GM12864 (cell line): ENCODE results near the gene CIDEA.

Experiments used
- DNase-seq: peaks from one replicate; pipeline ENCODE4 v3.0.0-alpha.2; 2011; ENCODE audit warnings: low read depth
- H3K4me3 ChIP-seq: 2 replicates; pipeline ENCODE4 v1.5.1; 2011; ENCODE audit warnings: mild to moderate bottlenecking, low read depth, low read length, control low read depth
- TF ChIP-seq, protein P1 (sequence below): IDR thresholded peaks from 2 replicates; pipeline ENCODE4 v1.5.1; 2011; ENCODE audit warnings: low read depth, mild to moderate bottlenecking, moderate library complexity, low read length, control low read depth, inconsistent platforms; ENCODE audit errors: missing control alignments

The CIDEA gene

DNA sequence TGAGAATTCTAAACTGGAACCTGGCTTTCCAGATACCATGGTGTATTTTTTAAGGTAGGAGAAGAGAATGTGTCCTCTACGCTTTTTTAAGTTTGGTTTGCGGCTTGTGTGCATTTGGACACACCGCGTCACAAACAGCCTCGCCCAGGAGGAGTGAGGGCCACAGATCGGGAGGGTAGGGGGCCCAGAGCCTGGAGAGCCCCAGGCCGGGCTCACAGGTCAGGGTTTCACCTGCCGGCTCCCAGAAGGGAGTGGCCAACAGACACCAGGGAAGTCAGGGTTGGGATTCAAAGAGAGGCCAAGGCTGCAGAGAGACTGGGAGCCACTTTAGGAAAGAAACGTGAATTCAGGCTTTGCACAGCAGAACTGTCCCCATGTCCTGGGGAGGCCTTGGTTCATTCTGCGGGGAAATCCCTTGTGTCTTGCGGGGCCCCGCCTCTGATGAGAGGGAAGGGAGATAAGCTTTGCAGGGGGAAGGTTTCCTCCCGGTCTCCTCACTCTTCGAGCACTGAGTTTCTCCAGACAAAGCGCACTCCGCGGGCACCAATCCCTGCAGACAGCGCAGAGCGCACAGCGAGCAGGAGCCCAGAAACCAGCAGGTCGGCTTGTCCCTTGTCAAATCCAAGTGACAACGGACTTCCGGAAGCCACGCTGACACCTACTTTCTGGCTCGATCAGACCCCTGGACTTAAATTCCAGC lies 51.9 kb downstream of the CIDEA start:
- H3K4me3 ChIP-seq = no peak overlapping the region
- TF ChIP-seq, protein P1, sequence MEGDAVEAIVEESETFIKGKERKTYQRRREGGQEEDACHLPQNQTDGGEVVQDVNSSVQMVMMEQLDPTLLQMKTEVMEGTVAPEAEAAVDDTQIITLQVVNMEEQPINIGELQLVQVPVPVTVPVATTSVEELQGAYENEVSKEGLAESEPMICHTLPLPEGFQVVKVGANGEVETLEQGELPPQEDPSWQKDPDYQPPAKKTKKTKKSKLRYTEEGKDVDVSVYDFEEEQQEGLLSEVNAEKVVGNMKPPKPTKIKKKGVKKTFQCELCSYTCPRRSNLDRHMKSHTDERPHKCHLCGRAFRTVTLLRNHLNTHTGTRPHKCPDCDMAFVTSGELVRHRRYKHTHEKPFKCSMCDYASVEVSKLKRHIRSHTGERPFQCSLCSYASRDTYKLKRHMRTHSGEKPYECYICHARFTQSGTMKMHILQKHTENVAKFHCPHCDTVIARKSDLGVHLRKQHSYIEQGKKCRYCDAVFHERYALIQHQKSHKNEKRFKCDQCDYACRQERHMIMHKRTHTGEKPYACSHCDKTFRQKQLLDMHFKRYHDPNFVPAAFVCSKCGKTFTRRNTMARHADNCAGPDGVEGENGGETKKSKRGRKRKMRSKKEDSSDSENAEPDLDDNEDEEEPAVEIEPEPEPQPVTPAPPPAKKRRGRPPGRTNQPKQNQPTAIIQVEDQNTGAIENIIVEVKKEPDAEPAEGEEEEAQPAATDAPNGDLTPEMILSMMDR = no peak
- no peak for DNase-seq

DNA sequence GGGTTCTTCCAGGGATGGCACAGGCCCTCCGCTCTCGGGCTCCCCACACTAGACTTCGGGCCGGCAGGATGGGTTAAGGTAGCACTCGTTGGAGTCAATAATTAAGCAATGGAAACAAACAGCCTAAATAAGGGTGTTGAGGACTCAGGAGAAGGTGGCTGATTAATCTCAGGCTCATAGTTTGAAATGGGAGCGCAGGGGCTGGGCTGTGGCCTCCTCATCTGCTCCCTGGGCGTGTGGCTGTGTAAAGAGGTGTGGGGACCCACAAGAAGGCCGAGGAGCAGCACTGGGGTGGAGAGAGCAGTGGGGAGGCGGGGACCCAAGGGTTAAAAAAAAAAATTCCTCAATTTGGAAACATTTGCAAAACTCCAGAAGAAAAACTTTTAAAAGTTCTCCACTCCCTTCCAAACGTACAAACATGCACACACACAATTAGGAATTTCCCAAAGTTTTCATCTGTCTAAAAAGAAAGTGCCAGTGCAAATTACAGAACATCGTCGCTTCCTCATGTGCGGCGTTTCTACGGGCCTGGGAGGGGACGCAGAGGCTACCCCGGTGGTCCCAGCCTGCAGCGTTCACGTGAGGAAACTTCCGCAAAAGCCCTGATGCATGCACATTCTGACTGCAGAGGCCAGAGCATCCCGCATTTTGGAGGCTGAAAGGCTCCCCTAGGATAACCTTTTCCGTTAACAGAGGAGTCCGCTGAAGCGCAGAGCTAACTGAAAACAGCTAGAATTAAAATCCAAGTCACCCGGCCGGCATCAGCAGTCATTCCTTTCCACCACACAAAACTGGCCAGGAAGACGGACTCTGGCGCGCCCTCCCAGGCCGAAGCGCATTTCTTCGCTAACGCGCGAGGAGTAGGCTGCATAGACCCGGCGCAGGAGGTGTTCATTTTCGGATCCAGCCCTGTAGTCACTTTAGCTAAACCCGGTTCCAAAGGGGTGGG lies 52.9 kb downstream of the CIDEA start:
- TF ChIP-seq, protein P1 = no peak
- no peak overlapping the region for H3K4me3 ChIP-seq
- no peak for DNase-seq

DNA sequence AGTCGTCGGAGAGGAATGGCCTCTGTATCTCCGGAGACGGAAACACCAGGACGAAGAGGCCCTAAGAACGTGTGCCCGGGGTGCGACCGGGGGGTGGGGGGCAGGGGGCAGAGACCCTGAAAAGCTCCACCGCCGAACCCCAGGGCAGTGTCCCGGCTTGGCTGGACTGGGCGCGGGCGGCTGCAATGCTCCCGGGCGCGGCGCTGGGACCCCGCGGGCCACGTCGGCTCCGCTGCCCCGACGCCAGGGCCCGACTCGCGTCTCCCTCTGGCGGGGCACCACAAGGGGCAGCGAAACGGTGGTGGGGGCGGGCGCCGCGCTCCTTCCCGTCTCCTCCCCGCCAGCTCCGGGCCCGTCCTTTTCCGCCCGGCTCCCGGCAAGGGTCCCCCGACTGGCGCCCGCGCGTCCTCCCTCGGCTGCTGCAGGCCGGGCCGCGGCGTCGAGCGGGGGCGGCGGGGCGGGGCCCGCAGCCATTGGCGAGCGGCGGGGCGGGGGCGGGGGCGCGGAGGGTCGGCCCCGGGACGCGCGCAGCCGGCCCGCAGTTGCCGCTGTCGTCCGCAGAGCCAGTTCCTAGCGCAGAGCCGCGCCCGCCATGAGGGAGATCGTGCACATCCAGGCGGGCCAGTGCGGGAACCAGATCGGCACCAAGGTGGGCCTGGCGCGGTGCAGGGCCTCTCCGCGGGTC lies 53.7 kb downstream of the CIDEA start, which contains the start of gene TUBB6:
TSS of gene TUBB6 (plus strand) at position 541 of the 685 bp plus-strand sequence. CDS start at position 593, 52 bp downstream.
- peak within 1 kb of the TSS; percentile 50 for H3K4me3 ChIP-seq
- TF ChIP-seq, protein P1 = no peak
- no peak for DNase-seq

DNA sequence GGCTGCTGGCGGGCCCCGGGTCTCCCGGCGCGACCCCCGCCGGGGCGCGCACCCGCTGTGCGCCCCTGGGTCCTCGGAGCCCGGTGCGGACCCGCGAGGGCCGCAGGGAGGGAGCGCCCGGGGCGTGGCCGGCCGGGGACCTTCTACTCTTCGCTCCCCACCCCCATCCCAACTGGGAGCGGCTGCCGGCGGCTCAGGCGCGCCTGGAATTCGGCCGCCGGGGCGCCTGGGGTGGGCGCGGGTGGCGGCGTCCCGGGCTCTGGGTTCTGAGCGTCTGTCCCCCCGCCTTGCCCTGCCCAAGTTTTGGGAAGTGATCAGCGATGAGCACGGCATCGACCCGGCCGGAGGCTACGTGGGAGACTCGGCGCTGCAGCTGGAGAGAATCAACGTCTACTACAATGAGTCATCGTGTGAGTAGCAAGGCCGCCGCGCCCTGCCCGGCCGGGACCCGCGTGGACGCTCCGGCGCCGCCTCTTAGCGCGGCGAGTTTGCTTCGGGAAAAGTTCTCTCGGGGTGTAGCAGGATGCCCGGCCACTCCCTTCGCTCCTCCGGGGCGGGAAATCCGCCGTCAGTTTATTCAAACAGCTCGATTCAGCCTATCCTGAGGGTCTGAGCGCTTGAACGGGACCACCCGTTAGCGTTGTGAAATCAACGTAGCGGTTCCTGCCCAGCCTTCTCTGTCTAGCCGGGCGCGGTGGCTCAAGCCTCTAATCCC lies 54.4 kb downstream of the CIDEA start:
- H3K4me3 ChIP-seq = peak overlapping the region; percentile 50
- TF ChIP-seq, protein P1 = no peak
- DNase-seq = no peak

DNA sequence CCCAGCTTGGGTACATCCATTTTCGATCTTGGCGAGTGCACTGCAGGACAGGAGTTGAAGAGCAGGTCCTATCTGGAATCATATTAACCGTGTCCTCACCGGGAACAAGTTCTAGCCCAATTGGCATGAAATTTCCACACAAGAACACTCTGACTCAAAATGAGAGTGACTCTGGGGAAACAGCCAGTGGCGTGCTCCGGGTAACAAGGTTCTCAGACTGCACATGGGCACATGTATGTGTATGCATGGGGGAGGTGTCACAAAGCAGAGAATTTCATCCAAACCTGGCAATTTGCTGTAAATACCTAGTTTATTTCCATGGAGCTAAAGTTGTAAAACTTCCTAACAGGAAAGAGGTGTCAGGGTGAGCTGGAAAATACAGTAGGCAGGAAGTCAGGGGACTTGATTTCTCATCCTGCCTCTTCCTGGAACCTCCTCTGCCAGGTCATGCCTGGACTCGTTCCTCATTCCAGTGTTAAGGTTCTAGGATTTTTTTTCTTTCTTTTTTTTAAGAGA lies 55.6 kb downstream of the CIDEA start:
- TF ChIP-seq, protein P1 = no peak
- no peak overlapping the region for H3K4me3 ChIP-seq
- no peak for DNase-seq

DNA sequence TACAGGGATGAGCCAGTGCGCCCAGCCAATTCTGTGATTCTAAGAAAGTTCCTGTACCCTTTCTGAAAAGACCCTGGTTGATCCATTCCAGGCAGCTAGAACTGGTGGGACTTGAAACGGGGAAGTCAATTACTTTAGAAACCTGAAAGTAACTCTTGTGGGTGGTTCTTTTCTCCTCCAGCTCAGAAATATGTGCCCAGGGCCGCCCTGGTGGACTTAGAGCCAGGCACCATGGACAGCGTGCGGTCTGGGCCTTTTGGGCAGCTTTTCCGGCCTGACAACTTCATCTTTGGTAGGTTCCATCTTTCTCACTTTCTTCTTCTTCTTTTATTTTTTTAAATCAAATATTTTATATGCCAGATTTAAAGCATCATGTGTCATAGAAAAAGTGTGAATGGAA lies 56.6 kb downstream of the CIDEA start:
- H3K4me3 ChIP-seq = no peak overlapping the region
- TF ChIP-seq, protein P1 = no peak
- no peak for DNase-seq
